GM18517 (cell line): ENCODE results near the gene ATP8A2.
"Not testable (repeated sequence)": the region's sequence is repeated elsewhere in the genome, so short reads cannot be mapped to it uniquely, and the experiment has no call there.

Experiments used
- ATAC-seq: cut with Tn5 transposase; IDR thresholded peaks from one replicate; pipeline ENCODE4 v1.9.1; 2021; ENCODE audit warnings: mild to moderate bottlenecking, moderate library complexity; ENCODE audit not compliant: unreplicated experiment

ATP8A2 gene

DNA sequence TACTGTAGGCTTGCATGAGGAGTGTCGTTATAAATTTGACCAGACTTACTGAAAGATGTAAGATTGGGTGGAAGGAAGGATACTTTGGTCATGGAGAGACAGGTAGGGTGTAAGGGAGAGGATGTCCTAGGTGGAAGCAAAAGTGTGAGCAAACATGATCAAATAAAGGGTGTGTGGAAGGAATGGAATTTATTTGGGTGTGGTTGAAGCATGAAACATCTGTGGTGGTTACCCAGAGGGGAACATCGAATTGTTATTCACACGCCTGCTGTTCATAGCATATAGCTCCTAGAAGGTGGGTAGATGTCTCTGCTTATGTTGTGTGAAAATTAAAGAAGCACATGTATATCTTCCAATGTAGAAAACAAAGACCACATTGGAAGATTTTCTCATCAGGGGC, 157.7 kb downstream of the ATP8A2 start:
- no peak for ATAC-seq

DNA sequence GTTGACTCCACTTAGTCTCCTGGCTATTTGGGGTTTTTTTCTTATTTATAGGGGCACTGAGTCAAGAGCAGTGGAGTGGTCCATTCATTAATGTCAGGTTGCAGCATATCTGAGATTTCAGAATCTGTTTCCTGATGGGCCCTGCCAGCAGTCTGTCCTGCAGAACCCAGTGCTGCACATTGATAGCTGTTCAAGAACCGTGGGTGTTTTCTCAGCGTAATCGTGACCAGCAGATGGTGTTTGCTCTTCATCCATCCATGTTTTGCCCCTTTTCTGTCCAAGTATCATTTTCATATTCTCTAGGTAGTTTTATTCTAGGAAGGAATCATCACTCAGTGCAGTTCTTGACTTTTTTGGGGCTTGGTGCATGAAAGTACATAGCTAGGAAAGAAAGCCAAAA, 166.5 kb downstream of the ATP8A2 start:
- ATAC-seq = no peak

DNA sequence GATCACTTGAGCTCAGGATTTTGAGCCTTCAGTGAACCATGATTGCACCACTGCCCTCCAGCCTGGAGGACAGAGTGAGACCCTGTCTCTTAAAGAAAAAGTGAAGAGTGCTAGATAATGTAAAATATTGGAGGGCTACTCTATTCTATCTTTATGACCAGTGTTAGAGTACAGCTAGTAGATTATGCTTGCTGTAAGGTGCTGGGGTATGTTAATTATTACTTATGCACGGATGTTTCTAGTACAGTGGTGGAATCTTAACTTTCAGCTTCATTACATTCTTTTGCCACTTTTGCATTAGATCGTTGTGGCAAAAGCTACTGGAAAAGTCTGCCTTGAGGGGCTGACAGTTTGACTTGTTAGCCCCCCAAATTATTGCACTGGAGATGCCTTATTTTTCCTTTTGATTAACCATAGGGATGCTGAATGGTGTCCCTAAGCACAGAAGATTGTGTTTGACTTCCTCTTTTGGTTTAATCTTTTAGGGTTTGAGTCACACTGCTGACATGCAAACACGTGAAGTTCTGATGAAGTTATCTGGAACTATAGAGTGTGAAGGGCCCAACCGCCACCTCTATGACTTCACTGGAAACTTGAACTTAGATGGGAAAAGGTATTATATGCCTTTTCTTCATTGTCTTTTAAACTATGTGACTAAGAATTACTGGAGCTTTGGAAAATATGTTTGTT, 169.8 kb downstream of the ATP8A2 start:
- no peak for ATAC-seq

DNA sequence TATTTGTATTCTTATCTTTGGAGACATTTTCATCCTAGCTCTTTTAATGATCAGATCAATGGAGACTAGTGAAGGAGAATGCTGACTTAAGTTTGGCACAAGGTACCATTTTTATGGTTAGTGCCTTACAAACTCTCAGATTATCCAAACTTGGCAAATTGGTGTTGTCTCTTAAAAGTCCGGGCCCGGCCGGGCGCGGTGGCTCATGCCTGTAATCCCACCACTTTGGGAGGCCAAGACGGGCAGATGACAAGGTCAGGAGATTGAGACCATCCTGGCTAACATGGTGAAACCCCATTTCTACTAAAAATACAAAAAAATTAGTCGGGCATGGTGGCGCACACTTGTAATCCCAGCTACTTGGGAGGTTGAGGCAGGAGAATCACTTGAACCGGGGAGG, 177.2 kb downstream of the ATP8A2 start:
- ATAC-seq = not testable (repeated sequence)

DNA sequence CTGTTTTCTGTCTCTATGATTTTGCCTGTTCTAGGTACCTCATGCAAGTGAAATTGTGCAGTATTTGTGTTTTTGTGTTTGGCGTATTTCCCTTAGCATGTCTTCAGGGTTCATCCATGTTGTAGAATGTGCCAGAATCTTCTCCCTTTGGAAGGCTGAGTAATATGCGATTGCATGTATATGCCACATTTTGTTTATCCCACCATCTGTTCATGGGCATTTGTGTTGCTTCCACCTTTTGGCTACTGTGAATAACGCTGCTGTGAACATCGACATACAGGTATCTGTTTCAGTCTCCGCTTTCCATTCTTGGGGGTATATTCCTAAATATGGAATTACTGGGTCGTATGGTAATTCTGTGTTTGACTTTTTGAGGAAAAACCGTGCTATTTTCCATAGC, 190.0 kb downstream of the ATP8A2 start:
- ATAC-seq = no peak

DNA sequence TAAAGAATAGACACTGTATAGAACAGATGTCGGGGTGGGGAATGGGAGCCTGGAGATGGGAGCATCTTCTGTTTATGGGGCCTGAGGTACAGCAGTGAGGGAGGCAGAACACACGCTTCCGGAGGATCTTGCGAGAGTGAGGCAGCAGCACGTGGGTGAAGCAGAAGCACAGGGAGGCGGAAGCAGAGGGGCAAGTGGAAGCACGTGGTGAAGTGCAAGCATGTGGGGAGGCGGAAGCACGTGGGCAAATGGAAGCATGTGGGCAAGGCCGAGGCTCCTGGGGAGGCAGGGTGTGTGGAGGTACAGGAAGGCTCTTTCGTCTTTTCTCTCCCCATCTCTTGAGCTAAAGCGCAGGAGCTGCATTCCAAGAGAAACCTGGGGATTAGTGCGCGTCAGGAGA, 198.4 kb downstream of the ATP8A2 start:
- no peak for ATAC-seq

DNA sequence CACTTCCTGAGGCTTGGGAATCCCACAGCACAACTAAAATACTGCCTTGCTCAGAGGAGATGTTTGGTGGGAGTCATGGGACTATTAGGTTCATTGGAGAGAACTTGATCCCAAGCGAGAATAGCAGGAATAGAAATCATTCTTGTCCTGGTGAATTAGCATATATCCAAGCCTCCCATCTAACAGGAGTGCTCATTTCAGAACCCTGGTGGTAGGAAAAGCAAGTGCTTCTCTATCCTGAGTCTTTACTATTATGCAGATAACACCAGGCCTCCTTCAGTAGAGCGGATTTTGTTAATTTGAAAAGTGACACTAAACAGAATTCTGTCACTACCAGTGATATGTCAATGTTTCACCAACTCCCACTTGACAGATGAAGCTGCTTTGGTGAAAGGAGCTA, 199.5 kb downstream of the ATP8A2 start:
- ATAC-seq = no peak

DNA sequence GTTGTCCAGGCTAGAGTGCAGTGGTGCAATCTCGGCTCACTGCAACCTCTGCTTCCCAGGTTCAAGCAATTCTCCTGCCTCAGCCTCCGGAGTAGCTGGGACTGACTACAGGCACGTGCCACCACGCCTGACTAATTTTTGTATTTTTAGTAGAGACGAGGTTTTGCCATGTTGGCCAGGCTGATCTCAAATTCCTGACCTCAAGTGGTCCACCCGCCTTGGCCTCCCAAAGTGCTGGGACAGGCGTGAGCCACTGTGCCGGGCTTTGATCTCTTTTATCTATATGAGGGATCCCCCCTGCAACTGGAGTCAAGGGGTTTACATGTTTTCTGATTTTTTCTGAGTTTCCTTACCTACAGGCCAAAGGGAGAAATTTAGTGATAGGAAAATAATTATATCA, 200.4 kb downstream of the ATP8A2 start:
- ATAC-seq = not testable (repeated sequence)

DNA sequence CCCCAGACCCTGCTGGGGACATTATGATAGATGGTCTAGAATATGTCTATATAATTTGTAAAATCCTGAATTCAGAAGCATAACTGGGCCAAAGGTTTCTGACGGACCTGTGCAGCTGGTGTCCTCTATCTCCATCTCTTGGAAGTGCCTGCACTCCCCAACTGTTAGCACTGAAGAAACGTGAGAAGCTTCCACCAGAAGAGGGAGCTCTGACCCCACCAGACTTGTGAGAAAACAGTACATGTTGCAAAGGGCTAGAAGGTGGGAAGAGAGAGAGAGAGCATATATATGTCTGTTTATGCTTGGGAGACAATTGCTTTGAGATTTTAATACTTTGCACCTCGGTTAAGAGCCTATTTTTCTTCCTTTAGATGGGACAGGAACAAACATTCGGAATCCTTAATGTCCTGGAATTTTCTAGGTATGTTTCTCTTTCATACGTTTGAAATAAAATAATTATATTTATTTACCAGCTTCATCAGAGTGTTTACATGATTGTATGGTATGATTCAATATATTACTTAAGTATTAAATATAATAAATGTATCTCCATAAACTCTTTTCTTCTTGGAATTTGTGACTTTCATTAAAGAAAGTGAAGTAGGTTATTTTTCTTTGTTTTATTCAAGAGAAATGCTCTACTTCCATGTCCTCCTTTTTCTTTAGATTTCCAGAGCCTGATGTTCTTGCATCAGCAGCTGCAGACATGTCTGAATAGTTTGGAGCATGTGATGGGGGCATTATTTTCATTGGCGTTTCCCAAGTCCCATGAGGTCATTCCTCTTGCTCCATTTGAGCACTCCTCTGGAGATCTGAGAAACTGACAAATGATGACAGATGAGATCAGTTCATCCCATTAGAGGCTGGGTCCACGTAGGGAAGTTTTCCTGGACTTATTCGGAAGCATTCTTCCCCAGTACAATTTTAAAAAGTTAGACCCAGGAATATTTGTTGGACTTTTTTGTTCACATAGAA, 202.9 kb downstream of the ATP8A2 start:
- ATAC-seq = no peak

DNA sequence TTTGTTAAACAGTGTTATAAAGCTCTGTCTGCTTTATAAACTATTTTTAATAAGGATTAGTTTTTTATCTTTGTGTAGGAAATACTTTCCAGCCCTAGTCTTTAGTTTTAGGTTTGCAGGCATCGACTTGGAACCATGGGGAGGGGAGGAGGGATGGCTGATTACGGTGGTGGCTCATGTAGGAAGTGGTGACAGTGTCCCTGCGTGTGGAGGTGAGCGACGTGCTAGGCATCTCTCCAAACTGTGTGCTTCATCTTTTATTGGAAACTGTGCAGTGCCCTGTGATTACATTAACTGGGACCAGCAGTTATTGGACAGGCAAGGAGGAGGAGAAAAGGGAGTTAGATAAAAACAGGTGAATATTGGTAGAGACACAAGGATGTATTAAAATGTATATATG, 203.8 kb downstream of the ATP8A2 start:
- ATAC-seq = no peak

DNA sequence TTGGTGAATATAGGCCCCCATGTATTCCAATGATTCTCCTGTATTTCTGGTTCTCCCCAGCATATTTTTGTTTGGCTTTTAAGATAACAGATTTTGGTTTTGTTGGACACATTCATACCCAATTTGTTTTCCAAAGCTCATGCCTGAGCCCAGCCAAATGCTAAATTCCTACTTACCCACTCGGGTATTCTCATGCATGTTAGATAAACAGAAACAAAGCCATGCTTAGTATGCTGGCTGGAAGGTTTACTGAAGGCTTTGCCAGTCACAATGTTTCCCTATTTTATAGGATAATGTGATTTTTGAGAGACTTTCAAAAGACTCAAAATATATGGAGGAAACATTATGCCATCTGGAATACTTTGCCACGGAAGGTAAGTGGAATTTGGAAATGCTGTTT, 206.8 kb downstream of the ATP8A2 start:
- ATAC-seq = no peak

DNA sequence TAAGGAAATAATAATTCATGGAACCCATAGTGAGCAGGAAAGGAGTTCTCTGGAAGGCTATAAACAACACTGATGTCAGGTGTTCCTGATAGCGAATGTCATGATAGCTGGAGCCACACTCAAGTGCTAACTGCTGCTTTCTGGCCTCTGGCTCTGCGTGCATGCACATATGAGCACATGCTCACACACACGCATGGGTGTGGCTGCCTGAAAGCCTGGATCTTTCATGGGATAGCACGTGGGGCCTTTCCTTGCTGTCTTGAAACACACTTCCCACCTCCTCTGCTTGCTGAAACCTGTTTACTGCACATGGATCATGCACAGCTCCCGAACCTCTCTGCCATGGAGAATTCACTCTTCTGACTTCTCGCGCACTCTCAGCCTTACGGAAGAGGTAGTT, 207.4 kb downstream of the ATP8A2 start:
- no peak for ATAC-seq

DNA sequence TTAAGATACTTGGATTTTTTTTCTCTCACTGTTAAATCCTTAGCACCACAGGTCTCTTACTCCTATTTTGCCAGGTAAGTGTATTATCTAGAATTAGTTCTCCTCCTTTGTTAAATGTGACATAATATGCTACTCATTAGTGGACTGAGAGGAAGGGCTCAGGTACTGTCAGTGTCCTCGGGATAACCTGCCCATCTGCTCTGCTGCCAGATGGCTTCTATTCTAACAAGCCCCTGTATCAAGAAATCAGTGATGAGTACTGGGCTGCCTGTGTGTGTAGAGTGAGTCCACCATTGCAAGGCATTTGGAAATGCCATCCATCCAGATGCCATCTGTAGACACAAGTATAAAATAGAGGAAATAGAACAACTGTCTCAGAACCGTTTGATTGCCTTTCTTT, 209.6 kb downstream of the ATP8A2 start:
- no peak for ATAC-seq

DNA sequence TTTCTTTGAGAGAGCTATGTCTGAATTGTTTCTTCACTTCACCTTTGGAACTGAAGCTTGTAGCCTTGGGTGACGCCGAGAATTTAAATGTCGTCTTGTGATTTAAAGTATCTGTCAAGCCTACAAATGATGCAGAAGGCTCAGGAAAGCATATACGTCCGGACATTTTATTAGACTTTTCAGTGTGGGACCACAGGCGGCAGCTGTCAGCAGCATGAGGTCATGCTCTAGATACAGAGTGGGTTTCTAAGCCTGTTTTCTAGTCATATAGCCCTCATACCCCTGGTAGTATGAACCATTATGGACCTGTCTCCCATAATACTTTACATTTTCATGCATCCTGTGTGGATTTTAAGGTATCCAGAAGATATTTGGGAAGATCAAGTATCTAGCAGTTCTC, 212.3 kb downstream of the ATP8A2 start:
- ATAC-seq = no peak

DNA sequence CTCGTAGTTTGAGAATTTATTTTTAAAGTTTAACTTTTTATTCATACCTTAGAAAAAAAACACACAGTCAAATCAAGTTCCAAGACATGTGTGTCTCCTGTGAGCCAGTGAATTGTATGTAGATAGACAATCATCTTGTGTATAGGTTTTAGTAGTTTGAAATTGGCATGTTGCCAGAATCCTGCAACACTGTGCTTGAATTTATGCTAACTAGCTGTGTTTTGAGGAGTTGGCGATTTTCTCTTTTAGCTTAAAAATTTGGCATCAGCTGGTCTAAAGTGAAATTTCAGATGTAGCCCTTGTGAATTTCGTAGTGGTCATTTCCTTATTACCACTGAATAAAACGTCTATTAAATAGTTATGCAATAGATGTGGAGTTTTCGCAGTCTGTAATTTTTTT, 213.2 kb downstream of the ATP8A2 start:
- ATAC-seq = no peak

DNA sequence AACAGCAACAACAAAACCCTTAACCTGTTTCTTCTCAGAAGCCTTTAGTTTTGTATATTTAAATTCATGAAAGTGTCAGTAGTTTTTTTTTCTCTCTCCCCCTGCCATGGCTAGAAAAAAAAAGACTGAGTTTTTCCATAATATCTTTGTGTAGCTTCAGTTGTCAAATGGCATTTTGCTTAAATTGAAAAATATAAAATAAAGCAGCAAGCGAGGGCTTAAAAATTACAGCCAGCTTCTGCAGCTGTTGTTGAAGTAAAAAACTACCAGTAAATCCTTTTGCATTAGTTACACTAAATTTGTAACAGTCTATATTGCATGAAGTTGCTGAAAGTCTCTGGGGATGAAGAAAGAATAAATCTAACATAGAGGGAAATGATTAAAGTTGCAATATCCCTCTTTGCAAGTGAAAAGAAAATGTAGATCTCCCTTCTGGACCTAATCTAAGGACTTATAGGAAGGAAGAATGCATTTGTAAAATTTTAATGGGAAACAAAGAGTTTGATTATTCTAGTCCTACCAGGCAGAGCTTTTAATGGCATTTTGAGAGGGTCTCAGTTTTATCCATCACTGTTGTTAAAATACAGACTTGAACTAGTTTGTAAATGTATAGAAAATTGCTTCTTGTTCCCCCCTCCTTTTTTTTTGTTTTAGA, 215.7 kb downstream of the ATP8A2 start:
- no peak for ATAC-seq

DNA sequence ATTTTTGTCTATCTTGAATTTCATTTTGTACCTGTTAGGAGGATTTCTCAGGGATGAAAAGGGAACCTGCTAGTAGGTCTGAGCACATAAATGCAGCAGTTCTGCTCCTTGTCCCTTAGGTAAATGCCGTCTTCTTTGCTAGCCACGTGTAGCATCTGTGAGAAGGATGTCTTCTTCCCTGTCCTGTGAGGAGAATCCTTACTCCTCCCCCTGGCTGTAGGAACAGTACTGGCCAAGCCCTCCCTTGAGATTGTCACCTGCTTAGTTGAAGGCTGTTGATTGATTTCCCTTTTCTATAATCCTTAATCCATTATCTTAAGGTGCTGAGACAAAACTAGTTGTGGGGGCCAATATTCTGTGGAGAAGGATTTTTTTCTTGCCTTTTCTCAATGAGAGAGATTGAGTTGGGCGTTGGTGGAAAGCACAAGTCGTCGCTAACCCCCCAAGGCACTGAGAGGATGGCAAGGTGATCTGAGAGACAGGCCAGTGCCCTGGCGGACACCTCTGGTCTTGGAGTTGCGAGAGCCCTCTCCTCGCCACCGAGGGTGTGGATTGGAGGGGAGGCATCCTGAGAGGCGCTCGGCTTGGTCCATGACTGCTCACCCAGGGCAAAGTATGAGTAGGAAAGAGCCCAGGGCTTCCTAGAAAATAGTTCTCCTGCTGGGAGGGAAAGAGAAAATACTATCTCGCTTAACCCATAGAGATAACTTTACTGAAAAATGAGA, 216.7 kb downstream of the ATP8A2 start:
- ATAC-seq = no peak

DNA sequence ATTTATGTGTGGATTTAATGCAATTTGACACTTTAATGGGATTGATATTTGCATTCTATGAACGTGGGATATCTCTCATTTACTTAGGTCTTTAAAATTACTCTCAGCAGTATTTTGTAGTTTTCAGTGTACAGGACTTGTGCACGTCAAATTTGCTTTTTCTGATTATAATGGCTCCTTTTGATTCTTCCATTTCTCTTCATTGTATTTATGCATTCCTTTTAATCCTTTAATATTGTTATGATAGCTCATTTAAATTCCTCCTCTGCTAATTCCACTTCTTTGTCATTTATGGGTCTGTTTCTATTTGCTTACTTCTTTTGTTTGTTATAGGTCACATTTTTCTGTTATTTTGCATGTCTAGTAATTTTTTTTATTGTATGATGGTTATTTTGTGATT, 226.6 kb downstream of the ATP8A2 start:
- ATAC-seq = no peak

DNA sequence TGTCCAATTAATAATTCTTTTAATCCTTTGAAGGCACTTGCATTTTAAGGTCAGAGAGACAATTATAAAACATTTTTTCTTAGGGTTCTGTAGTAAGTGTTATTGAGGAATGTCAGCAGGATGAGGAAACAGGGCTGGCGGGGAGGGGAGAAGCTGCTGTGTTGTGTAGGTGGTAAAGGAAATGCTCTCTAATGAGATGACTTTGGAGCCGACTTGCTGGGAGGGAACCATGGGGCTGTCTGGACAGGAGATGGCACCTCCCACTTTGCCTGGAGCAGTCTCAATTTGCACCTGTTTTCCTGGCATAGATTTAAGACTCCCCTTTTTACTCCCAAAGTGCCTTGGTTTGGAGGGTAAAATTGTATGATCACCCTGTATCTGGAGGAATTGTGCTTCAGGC, 230.4 kb downstream of the ATP8A2 start:
- no peak for ATAC-seq

DNA sequence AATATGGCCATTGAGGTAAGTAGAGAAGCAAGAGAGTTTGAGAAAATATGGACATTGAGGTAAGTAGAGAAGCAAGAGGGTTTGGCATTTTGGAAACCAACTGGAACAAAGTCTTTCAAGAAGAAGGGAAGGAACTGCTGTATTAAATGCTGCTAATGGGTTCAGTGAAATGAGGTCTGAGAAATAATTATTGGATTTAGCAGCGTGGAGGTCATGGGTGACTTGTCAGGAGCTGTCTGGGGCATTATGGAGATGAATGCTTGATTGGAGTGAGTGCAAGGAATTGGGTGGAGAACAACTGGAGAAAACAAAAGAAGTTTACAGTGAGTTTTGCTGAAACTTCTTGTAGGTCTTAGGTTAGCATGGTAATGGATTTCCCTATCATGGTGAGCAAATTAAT, 232.3 kb downstream of the ATP8A2 start:
- no peak for ATAC-seq

DNA sequence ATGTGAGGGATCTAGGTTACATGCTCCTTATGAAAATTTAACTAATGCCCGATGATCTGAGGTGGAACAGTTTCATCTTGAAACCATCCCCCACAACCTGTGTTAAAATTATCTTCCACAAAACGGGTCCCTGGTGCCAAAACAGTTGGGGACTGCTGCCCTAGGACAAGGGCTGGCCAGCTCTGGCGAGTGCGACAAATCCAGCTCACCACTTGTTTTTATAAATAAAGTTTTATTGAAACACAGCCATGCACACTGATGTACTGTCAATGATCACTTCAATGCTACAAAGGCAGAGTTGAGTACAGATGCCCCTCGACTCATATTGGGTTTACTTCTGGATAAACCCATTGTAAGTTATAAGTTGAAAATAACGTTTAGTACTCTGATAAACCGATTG, 235.3 kb downstream of the ATP8A2 start:
- ATAC-seq = no peak
